Skeletal muscle tissue (tissue), 4 donors: Measurements from ENCODE around the gene PMEPA1. TPM values are rescaled to one million over a fixed set of nuclear protein-coding genes. Genes with fewer than 3 reads are reported as not detected.

Source experiments
- H3K27ac ChIP-seq: one replicate; pipeline ENCODE4 v1.7.0; 2013; ENCODE audit warnings: mild to moderate bottlenecking, low read depth, low read length, inconsistent platforms
- H3K27me3 ChIP-seq, 3 donors: one replicate each; pipeline ENCODE4 v1.7.0; 2013; ENCODE audit warnings: low read length in 3 of 3; ENCODE audit not compliant: control insufficient read depth in 3 of 3, insufficient read depth in 3 of 3
- H3K36me3 ChIP-seq, 3 donors: one replicate each; pipeline ENCODE4 v1.7.0; 2013; ENCODE audit warnings: low read length in 3 of 3; ENCODE audit not compliant: control insufficient read depth in 3 of 3, insufficient read depth in 3 of 3
- H3K4me1 ChIP-seq, 3 donors: one replicate each; pipeline ENCODE4 v1.7.0; 2013; ENCODE audit warnings: low read length in 3 of 3, mild to moderate bottlenecking in 3 of 3; ENCODE audit not compliant: control insufficient read depth in 3 of 3, insufficient read depth in 3 of 3
- H3K4me3 ChIP-seq, 3 donors: one replicate each; pipeline ENCODE4 v1.7.0; 2013; ENCODE audit warnings: low read length in 3 of 3
- H3K9ac ChIP-seq, 3 donors: one replicate each; pipeline ENCODE4 v1.7.0; 2013; ENCODE audit warnings: low read length in 3 of 3, mild to moderate bottlenecking in 3 of 3, moderate library complexity in 2 of 3, low read depth in 1 of 3
- H3K9me3 ChIP-seq, 3 donors: one replicate each; pipeline ENCODE4 v1.7.0; 2013; ENCODE audit warnings: low read length in 3 of 3; ENCODE audit not compliant: control insufficient read depth in 3 of 3
- total RNA-seq: library from RNA; depleted of rRNA; stranded (reverse); fragments of >200 nt; gene quantifications from one replicate; pipeline ENCODE4 v1.2.3, GENCODE V29; 2014
- donor health status: Osteomylitis.

Gene PMEPA1
- total RNA-seq, 1 donor from 2014 or later: 5.2 TPM

DNA sequence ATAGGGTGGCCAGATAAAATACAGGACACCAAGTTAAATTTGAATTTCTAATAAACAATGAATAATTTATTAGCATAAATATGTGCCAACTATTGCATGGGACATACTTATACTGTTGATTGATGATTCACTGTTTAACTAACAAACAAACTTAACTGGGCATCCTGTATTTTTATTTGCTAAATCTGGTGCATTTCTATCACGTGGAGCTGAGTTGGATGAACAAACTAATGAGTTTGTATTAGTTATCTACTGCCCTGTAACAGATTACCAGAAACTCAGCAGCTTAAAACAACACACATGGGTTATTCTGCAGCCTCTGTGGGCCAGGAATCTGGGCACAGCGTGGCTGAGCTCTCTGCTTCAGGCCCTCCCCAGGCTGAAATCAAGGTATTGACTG, 28.2 kb upstream of the PMEPA1 start:
- no peak overlapping the region for H3K4me3 ChIP-seq
- H3K9me3 ChIP-seq: no peaks in the 10 kb centered on the region
- H3K4me1 ChIP-seq: peaks cover 15 to 21% (median 21%) of the 10 kb centered on the region in 3 donors
- H3K9ac ChIP-seq: no peak overlapping the region
- H3K27ac ChIP-seq: no peak overlapping the region
- peaks cover 0 to 3% (median 0%) of the 10 kb centered on the region in 3 donors for H3K27me3 ChIP-seq
- H3K36me3 ChIP-seq: no peaks in the 10 kb centered on the region

DNA sequence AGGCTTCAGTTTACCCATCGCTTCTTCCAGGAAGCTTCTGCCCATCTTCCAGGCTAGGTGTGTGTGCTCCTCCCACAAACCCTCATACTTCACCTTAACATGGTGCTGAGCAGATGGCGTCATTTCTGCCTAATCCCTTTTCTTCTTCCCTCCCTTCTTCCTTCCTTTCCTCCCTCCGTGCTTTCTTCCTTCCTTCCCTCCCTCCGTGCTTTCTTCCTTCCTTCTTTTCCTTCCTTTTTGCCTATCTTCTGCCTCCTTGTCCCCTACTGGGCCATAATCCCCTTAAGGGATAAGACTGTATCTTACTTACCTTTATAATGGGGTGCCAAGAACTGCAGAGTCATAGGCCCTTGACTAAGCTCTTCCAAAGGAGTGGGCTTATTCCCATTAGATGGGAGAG, 27.5 kb upstream of the PMEPA1 start:
- peaks cover 0 to 3% (median 0%) of the 10 kb centered on the region in 3 donors for H3K27me3 ChIP-seq
- H3K4me1 ChIP-seq: peaks cover 15 to 21% (median 21%) of the 10 kb centered on the region in 3 donors
- peak overlapping the region in 1 of 3 donors; percentile 57 for H3K9ac ChIP-seq
- H3K27ac ChIP-seq: no peak overlapping the region
- H3K9me3 ChIP-seq: no peaks in the 10 kb centered on the region
- peak overlapping the region in 2 of 3 donors; percentile 32 to 56 for H3K4me3 ChIP-seq
- no peaks in the 10 kb centered on the region for H3K36me3 ChIP-seq

DNA sequence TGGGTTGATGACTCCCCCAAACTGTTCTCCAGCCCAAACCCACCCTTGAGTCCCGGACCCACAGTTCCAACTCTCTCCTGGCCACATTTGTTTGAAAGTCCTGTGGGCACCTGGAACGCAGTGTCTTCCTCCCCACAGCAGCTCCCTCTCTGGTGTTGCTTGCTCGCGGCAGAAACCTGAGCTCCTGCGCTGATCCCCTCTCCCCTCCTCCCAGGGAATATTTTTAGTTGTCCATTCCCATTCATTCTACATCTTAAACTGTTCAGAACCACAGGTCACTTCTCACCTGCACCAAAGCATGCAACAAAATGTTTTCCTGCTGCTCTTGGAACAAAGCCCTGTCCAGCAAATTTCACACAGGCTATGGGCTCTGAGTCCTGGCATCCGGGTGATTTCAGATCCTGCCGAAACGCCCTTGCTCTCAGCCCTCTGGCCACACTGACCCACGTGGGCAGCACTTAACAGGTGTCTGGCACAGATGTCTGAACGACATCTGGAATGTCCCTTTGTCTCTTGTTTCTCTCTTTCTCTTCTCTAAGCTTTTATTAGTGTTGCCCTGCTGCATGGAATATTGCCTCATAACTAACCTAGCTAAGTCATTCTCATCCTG, 27.0 kb upstream of the PMEPA1 start:
- Histone ChIP-seq H3K4me3 (peak overlapping the region in 2 of 3 donors; percentile 32 to 56), H3K27ac (no peak overlapping the region), H3K36me3 (no peaks in the 10 kb centered on the region), H3K4me1 (peaks cover 15 to 21% (median 21%) of the 10 kb centered on the region in 3 donors), H3K27me3 (peaks cover 0 to 3% (median 0%) of the 10 kb centered on the region in 3 donors), H3K9me3 (no peaks in the 10 kb centered on the region), H3K9ac (peak overlapping the region in 1 of 3 donors; percentile 57)

- Histone ChIP-seq H3K4me1 (peaks cover 15 to 21% (median 21%) of the 10 kb centered on the region in 3 donors), H3K36me3 (no peaks in the 10 kb centered on the region), H3K27ac (no peak overlapping the region), H3K9me3 (no peaks in the 10 kb centered on the region), H3K27me3 (peaks cover 0 to 3% (median 0%) of the 10 kb centered on the region in 3 donors), H3K9ac (peak overlapping the region in 1 of 3 donors; percentile 57), H3K4me3 (peak overlapping the region in 1 of 3 donors; percentile 32)
These were observed 26.3 kb upstream of the PMEPA1 start for GRCh38 chr20:57735831-57736737.

- Histone ChIP-seq H3K27me3 (peaks cover 0 to 3% (median 0%) of the 10 kb centered on the region in 3 donors), H3K9me3 (no peaks in the 10 kb centered on the region), H3K9ac (no peak overlapping the region), H3K4me3 (no peak overlapping the region), H3K36me3 (no peaks in the 10 kb centered on the region), H3K27ac (no peak overlapping the region), H3K4me1 (peaks cover 18 to 29% (median 21%) of the 10 kb centered on the region in 3 donors)
These were observed 24.9 kb upstream of the PMEPA1 start for GRCh38 chr20:57734754-57735153.

DNA sequence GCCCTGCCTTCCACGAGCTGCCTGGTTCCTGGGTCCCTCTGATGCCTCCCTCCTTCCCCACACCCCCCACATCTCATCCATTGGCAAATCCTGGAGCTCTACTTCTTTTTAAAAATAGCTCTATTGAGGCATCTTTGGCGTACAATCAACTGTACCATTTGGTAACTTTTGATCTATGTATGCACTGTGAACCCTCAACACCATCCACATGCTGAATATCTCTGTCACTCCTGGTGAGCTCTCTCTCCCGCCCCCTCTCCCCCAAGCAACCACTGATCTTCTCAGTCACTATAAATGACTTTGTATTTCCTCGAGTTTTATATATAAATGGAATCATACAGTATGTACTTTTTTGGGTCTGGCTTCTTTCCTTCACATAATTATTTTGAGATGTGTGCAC, 22.4 kb upstream of the PMEPA1 start:
- Histone ChIP-seq H3K9ac (no peak overlapping the region), H3K9me3 (no peaks in the 10 kb centered on the region), H3K4me3 (no peak overlapping the region), H3K27ac (no peak overlapping the region), H3K36me3 (no peaks in the 10 kb centered on the region), H3K4me1 (peaks cover 15 to 26% (median 17%) of the 10 kb centered on the region in 3 donors), H3K27me3 (peaks cover 0 to 3% (median 0%) of the 10 kb centered on the region in 3 donors)

GRCh38 chr20:57728762-57729161, 18.9 kb upstream of the PMEPA1 start:
- Histone ChIP-seq H3K9ac (no peak overlapping the region), H3K36me3 (no peaks in the 10 kb centered on the region), H3K27ac (no peak overlapping the region), H3K4me1 (peaks cover 13 to 26% (median 17%) of the 10 kb centered on the region in 3 donors), H3K27me3 (peaks cover 0 to 3% (median 0%) of the 10 kb centered on the region in 3 donors), H3K4me3 (no peak overlapping the region), H3K9me3 (no peaks in the 10 kb centered on the region)

- no peak overlapping the region for H3K4me3 ChIP-seq
- no peaks in the 10 kb centered on the region for H3K36me3 ChIP-seq
- H3K4me1 ChIP-seq: peaks cover 13 to 26% (median 17%) of the 10 kb centered on the region in 3 donors
- no peaks in the 10 kb centered on the region for H3K27me3 ChIP-seq
- H3K9ac ChIP-seq: no peak overlapping the region
- no peaks in the 10 kb centered on the region for H3K9me3 ChIP-seq
- no peak overlapping the region for H3K27ac ChIP-seq
These were observed 18.0 kb upstream of the PMEPA1 start for GRCh38 chr20:57727863-57728262.

GRCh38 chr20:57725636-57726035, 15.8 kb upstream of the PMEPA1 start:
- H3K27ac ChIP-seq: no peak overlapping the region

More at GRCh38 chr20:57725636-57726035, 15.8 kb upstream of the PMEPA1 start:
- Histone ChIP-seq H3K27me3 (no peaks in the 10 kb centered on the region), H3K36me3 (no peaks in the 10 kb centered on the region), H3K4me3 (no peak overlapping the region), H3K9me3 (no peaks in the 10 kb centered on the region), H3K9ac (peak overlapping the region in 1 of 3 donors; percentile 33), H3K4me1 (peaks cover 13 to 24% (median 17%) of the 10 kb centered on the region in 3 donors)
